Tibial artery (tissue), 4 donors: ENCODE data around the gene DNTT.

ENCODE experiments used
- DNase-seq, 2 donors: peaks; one replicate each; pipeline ENCODE4 v3.0.0-alpha.2; 2019
- H3K27ac ChIP-seq, 2 donors: fragments of 200-600 bp; sonication (generic) in 1 of 2; 1 replicate in 1 of 2; 2 replicates in 1 of 2; pipeline ENCODE4 v1.5.1; 2018 to 2019; ENCODE audit warnings: mild to moderate bottlenecking in 1 of 2
- H3K27me3 ChIP-seq, 2 donors: fragments of 200-600 bp; sonication (generic) in 1 of 2; one replicate each; pipeline versions ENCODE4 v1.5.1 to v1.6.0; 2016 to 2019
- H3K36me3 ChIP-seq, 3 donors: fragments of 200-600 bp; sonication (generic) in 2 of 3; one replicate each; pipeline ENCODE4 v1.5.1; 2016 to 2019; ENCODE audit warnings: mild to moderate bottlenecking in 2 of 3
- H3K4me1 ChIP-seq, 4 donors: fragments of 200-600 bp; sonication (generic) in 2 of 4; 1 replicate in 3 of 4; 2 replicates in 1 of 4; pipeline ENCODE4 v1.5.1; 2016 to 2019
- H3K4me3 ChIP-seq, 2 donors: fragments of 200-600 bp; sonication (generic) in 1 of 2; 1 replicate in 1 of 2; 2 replicates in 1 of 2; pipeline ENCODE4 v1.5.1; 2018 to 2019; ENCODE audit warnings: mild to moderate bottlenecking in 2 of 2
- H3K9me3 ChIP-seq, 3 donors: fragments of 200-600 bp; sonication (generic) in 1 of 3; one replicate each; pipeline ENCODE4 v1.5.1; 2016 to 2019
- CTCF ChIP-seq, 2 experiments: fragments of 200-600 bp in 1 of 2; fragments of 450-650 bp in 1 of 2; IDR thresholded peaks; one replicate each; pipeline ENCODE4 v1.5.1; 2017 to 2019; ENCODE audit warnings: antibody characterized with exemption in 2 of 2, mild to moderate bottlenecking in 1 of 2, moderate library complexity in 1 of 2
- intact Hi-C: fragments of 100-400 bp; cut with DNase I; formaldehyde crosslinking; loops from one replicate; pipeline ENCODE4 v1.15.0; 2023; ENCODE audit warnings: low total_unique reads

Gene DNTT

DNA sequence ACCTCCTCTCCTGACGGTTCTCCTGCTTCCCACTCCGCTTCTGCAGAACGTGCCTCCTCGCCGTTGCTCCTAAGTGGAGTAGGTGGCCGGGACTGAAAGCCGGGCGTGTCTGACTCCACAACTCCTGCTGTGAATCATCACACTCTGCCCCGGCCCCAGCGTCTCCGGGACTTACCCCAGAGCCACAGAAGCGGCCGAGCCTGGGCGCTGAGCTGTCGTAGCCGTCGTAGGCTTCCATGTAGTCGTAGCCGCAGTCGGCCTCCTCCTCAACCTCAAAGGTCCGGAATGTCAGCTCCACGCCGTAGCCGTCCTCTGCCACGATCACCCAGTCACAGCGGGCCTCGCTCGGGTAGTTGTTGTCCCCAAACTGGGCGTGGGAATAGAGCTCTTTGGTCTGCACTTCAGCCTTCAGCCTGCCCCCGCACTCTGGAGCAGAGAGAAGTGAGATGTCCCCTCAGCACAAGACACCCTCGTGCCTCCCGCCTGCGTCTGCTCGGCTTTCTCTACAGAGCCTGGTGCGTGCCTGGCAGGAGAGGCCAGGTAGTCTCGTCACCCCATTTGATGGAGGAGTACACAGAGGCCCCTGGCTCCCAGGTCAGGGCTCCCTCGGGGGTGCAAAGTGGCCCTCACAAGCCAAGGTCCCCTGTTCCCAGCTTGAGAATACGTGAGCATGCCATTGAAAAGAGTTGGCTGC, 65.8 kb downstream of the DNTT start:
- Histone ChIP-seq H3K27me3 (no peaks in the 10 kb centered on the region), H3K27ac (no peak overlapping the region), H3K36me3 (no peaks in the 10 kb centered on the region), H3K4me1 (peaks cover 0 to 27% (median 12%) of the 10 kb centered on the region in 4 donors), H3K4me3 (no peak overlapping the region), H3K9me3 (no peaks in the 10 kb centered on the region)
- DNase-seq = no peak
- intact Hi-C loops = no loop called here
- TF ChIP-seq CTCF (IDR thresholded peaks at IDR 0.05) = no peak

DNA sequence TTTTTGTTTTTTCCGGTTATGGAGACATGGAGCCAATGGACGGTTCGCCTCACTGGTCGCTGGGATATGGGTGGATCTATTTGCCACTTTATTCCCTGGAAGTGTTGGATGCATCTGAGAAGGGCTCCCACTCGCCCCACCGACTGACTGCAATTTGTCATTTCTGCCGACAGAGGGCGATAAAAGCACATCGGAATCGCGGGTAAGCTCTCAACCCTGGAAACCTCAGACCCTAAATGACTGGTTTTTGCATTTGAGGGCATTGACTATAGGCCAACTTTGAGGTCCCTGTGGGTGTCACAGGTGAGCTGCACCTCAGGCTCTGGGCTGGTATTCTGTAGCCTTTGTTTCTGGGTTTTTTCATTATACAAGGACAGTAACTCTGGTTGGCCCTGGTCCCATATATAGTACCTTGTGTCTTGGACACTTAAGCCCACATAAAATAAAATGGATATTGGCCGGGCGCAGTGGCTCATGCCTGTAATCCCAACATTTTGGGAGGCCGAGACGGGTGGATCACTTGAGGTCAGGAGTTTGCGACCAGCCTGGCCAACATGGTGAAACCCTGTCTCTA, 66.4 kb downstream of the DNTT start:
- H3K36me3 ChIP-seq = no peaks in the 10 kb centered on the region
- TF ChIP-seq CTCF (IDR thresholded peaks at IDR 0.05) = peak; percentile 68 to 75
- H3K9me3 ChIP-seq = no peaks in the 10 kb centered on the region
- intact Hi-C loops = no loop called here
- peaks cover 0 to 31% (median 15%) of the 10 kb centered on the region in 4 donors for H3K4me1 ChIP-seq
- no peak for DNase-seq
- no peaks in the 10 kb centered on the region for H3K27me3 ChIP-seq
- no peak overlapping the region for H3K4me3 ChIP-seq
- H3K27ac ChIP-seq = no peak overlapping the region

DNA sequence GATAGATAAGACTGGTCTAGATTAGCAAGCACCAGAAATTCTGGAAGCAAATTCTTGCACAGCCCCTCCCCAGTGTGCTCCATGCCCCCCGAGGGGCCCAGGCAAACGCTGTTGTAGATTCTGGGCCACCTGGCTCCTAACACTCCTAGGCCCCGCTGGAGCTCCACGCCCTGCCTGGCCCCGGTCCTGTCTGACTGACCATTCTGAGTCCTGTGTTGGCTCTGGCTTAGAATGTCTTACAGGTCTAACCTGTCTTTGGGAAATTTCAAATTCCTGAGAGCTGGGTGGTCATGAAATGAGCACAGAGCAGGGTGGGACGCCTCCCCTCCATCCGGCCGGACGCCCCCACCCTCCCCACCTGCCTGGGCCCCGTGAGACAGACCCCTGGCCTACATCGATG, 67.1 kb downstream of the DNTT start:
- H3K27me3 ChIP-seq = peaks cover 0 to under 1% of the 10 kb centered on the region in 2 donors
- no peaks in the 10 kb centered on the region for H3K36me3 ChIP-seq
- H3K4me3 ChIP-seq = no peak overlapping the region
- H3K4me1 ChIP-seq = peaks cover 0 to 25% (median 15%) of the 10 kb centered on the region in 4 donors
- TF ChIP-seq CTCF (IDR thresholded peaks at IDR 0.05) = no peak
- intact Hi-C loops = no loop called here
- no peaks in the 10 kb centered on the region for H3K9me3 ChIP-seq
- H3K27ac ChIP-seq = no peak overlapping the region
- DNase-seq = no peak

GRCh38 chr10:96374004-96374403, 69.8 kb downstream of the DNTT start:
- Histone ChIP-seq H3K27me3 (peaks cover 0 to 23% of the 10 kb centered on the region in 2 donors), H3K4me3 (no peak overlapping the region), H3K27ac (no peak overlapping the region), H3K9me3 (no peaks in the 10 kb centered on the region), H3K4me1 (peaks cover 0 to 15% (median 6%) of the 10 kb centered on the region in 4 donors), H3K36me3 (no peaks in the 10 kb centered on the region)
- intact Hi-C loops = no loop called here
- TF ChIP-seq CTCF (IDR thresholded peaks at IDR 0.05) = no peak
- no peak for DNase-seq

GRCh38 chr10:96374639-96374984, 70.4 kb downstream of the DNTT start:
- intact Hi-C loops = no loop called here
- Histone ChIP-seq H3K9me3 (no peaks in the 10 kb centered on the region), H3K4me3 (peak overlapping the region; percentile 38 to 50), H3K36me3 (no peaks in the 10 kb centered on the region), H3K27me3 (peaks cover 0 to 26% of the 10 kb centered on the region in 2 donors), H3K4me1 (peaks cover 0 to 15% (median 6%) of the 10 kb centered on the region in 4 donors), H3K27ac (no peak overlapping the region)
- TF ChIP-seq CTCF (IDR thresholded peaks at IDR 0.05) = no peak
- DNase-seq = no peak
